Panc1 (cell line): Measurements from ENCODE around the gene GJB4. TPM values are rescaled to one million over a fixed set of nuclear protein-coding genes. Genes with fewer than 3 reads are reported as not detected.
A peak's percentile ranks its signal among the peaks of the same experiment; 100 is the strongest.

ENCODE experiments used
- ATAC-seq: fragments of 200-7000 bp; cut with Tn5 transposase; 2 replicates; pipeline ENCODE4 v1.9.1; 2020; ENCODE audit warnings: mild to moderate bottlenecking, moderate library complexity
- BruUV-seq: library from RNA; stranded (reverse); fragments of 400-500 nt; replicated peaks from 2 replicates; lab custom pipeline; 2021; lab: Mats Ljungman, UMichigan
- CTCF ChIA-PET: fragments of 300-600 bp; sonication (Branson Sonifier 250); formaldehyde crosslinking; loops from one replicate; lab custom pipeline; 2022; ENCODE audit warnings: antibody characterized with exemption; lab: Charles Lee
- POLR2A ChIA-PET: fragments of 300-600 bp; sonication (Branson Sonifier 250); formaldehyde crosslinking; loops from one replicate; lab custom pipeline; 2022; ENCODE audit warnings: antibody characterized with exemption; lab: Charles Lee
- DNase-seq: peaks from one replicate; pipeline ENCODE4 v3.0.0-alpha.2; 2010; ENCODE audit warnings: low read depth, low spot score
- H3K27ac ChIP-seq: 2 replicates; pipeline ENCODE4 v1.5.1; 2011; ENCODE audit warnings: mild to moderate bottlenecking, low read length, inconsistent platforms
- H3K27me3 ChIP-seq: fragments of 200-500 bp; sonication (Bioruptor generic); 2 replicates; pipeline ENCODE4 v1.6.0; 2014; ENCODE audit warnings: low read length, inconsistent platforms; ENCODE audit not compliant: control insufficient read depth, insufficient read depth
- H3K36me3 ChIP-seq: fragments of 200-500 bp; sonication (Bioruptor generic); 2 replicates; pipeline ENCODE4 v1.5.1; 2014; ENCODE audit warnings: inconsistent platforms, mild to moderate bottlenecking, low read length, moderate library complexity; ENCODE audit not compliant: control insufficient read depth, insufficient read depth
- H3K4me1 ChIP-seq: 2 replicates; pipeline ENCODE4 v1.5.1; 2011; ENCODE audit warnings: inconsistent platforms, mild to moderate bottlenecking, low read length, moderate library complexity; ENCODE audit not compliant: control insufficient read depth, insufficient read depth
- H3K4me3 ChIP-seq, 2 experiments: 2 replicates each; pipeline ENCODE4 v1.5.1; 2011 to 2012; ENCODE audit warnings: low read depth in 2 of 2, low read length in 2 of 2, mild to moderate bottlenecking in 2 of 2, inconsistent platforms in 1 of 2, moderate library complexity in 1 of 2
- H3K9me3 ChIP-seq: fragments of 200-500 bp; sonication (Bioruptor generic); 2 replicates; pipeline ENCODE4 v1.5.1; 2014; ENCODE audit warnings: low read depth, mild to moderate bottlenecking, inconsistent platforms, low read length, moderate library complexity; ENCODE audit not compliant: control insufficient read depth, insufficient read depth
- POLR2AphosphoS5 ChIP-seq: IDR thresholded peaks from 2 replicates; pipeline ENCODE4 v1.6.1; 2012; ENCODE audit warnings: mild to moderate bottlenecking, low read depth, low read length, moderate library complexity
- SIN3A ChIP-seq: IDR thresholded peaks from 2 replicates; pipeline ENCODE4 v1.6.1; 2012; ENCODE audit warnings: low read depth, mild to moderate bottlenecking, low read length, moderate library complexity, borderline replicate concordance; ENCODE audit not compliant: insufficient read depth
- TCF7L2 ChIP-seq: IDR thresholded peaks from 2 replicates; pipeline ENCODE4 v1.6.1; 2011; ENCODE audit warnings: mild to moderate bottlenecking, low read depth, low read length, inconsistent platforms
- in situ Hi-C: cut with HindIII; loops from 2 replicates; pipeline ENCODE4 v1.10.0; 2016; ENCODE audit warnings: low sequenced_read_pairs, low pct_unique_long_range_greater_than_20kb
- intact Hi-C: fragments of 100-400 bp; cut with micrococcal nuclease; formaldehyde crosslinking; loops from one replicate; pipeline ENCODE4 v1.10.0; 2022; ENCODE audit not compliant: unreplicated experiment
- total RNA-seq: library from RNA; stranded (reverse); gene quantifications from one replicate; pipeline ENCODE4 v1.2.1, GENCODE V29; 2021; ENCODE audit not compliant: unreplicated experiment
- TF ChIP-seq, protein P1 (sequence below), 2 experiments: IDR thresholded peaks; 2 replicates each; pipeline ENCODE4 v1.6.1; 2011 to 2012; ENCODE audit warnings: low read depth in 2 of 2, control low read depth in 1 of 2, low read length in 1 of 2, mild to moderate bottlenecking in 1 of 2, moderate library complexity in 1 of 2; ENCODE audit not compliant: insufficient read depth in 1 of 2
- TF ChIP-seq, protein P2 (sequence below): fragments of 450-650 bp; IDR thresholded peaks from 2 replicates; pipeline ENCODE4 v1.5.1; 2017; ENCODE audit warnings: mild to moderate bottlenecking

GJB4 gene
- total RNA-seq, 1 experiment from 2014 or later = not detected

DNA sequence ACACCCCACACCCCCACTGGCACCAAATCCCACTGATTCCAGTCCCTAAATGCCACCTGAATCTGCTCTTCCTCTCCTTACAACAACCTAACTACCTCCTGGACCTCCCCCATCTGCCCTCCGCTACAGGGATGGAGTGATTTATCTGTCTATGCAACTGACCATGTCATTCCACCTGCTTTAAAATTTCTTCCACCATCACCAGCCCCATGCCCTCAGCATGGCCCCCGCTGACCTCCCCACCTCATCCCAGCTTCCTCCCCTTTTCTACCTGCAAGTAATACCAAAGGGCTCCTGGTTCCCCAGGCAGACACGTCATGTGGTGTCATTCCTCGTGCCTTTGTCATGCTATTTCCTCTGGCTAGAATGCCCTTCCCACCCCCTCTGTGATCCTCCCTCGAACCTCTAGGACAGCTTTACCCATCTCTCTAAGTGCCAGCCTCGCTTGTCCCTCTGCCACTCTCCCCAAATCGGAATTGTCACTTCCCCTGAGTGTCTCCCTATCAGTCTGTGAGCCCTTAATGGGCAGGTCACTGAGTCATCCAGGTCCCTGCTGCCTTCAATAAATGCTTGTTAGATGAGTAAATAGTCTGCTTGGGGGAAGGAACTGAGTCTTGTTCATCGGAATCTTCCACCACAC lies 3.7 kb downstream of the GJB4 start:
- CTCF ChIA-PET = no interaction called here
- TF ChIP-seq, protein P1, sequence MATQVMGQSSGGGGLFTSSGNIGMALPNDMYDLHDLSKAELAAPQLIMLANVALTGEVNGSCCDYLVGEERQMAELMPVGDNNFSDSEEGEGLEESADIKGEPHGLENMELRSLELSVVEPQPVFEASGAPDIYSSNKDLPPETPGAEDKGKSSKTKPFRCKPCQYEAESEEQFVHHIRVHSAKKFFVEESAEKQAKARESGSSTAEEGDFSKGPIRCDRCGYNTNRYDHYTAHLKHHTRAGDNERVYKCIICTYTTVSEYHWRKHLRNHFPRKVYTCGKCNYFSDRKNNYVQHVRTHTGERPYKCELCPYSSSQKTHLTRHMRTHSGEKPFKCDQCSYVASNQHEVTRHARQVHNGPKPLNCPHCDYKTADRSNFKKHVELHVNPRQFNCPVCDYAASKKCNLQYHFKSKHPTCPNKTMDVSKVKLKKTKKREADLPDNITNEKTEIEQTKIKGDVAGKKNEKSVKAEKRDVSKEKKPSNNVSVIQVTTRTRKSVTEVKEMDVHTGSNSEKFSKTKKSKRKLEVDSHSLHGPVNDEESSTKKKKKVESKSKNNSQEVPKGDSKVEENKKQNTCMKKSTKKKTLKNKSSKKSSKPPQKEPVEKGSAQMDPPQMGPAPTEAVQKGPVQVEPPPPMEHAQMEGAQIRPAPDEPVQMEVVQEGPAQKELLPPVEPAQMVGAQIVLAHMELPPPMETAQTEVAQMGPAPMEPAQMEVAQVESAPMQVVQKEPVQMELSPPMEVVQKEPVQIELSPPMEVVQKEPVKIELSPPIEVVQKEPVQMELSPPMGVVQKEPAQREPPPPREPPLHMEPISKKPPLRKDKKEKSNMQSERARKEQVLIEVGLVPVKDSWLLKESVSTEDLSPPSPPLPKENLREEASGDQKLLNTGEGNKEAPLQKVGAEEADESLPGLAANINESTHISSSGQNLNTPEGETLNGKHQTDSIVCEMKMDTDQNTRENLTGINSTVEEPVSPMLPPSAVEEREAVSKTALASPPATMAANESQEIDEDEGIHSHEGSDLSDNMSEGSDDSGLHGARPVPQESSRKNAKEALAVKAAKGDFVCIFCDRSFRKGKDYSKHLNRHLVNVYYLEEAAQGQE (IDR thresholded peaks at IDR 0.05; ENCODE audit: insufficient read depth in 1 of 2, low read depth in 2 of 2, low read length in 1 of 2) = no peak
- TF ChIP-seq, protein P2, sequence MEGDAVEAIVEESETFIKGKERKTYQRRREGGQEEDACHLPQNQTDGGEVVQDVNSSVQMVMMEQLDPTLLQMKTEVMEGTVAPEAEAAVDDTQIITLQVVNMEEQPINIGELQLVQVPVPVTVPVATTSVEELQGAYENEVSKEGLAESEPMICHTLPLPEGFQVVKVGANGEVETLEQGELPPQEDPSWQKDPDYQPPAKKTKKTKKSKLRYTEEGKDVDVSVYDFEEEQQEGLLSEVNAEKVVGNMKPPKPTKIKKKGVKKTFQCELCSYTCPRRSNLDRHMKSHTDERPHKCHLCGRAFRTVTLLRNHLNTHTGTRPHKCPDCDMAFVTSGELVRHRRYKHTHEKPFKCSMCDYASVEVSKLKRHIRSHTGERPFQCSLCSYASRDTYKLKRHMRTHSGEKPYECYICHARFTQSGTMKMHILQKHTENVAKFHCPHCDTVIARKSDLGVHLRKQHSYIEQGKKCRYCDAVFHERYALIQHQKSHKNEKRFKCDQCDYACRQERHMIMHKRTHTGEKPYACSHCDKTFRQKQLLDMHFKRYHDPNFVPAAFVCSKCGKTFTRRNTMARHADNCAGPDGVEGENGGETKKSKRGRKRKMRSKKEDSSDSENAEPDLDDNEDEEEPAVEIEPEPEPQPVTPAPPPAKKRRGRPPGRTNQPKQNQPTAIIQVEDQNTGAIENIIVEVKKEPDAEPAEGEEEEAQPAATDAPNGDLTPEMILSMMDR = no peak
- TF ChIP-seq POLR2AphosphoS5 (no peak), TCF7L2 (no peak)
- DNase-seq (peak; percentile 82), ATAC-seq (peak; percentile 89)
- Histone ChIP-seq H3K4me3 (no peak overlapping the region), H3K4me1 (no peaks in the 10 kb centered on the region; the same call in 1 of the 2 replicates), H3K27ac (no peak overlapping the region), H3K27me3 (no peaks in the 10 kb centered on the region), H3K9me3 (no peaks in the 10 kb centered on the region), H3K36me3 (no peaks in the 10 kb centered on the region)
- in situ Hi-C loops (no loop called here), intact Hi-C loops (no loop called here)
- POLR2A ChIA-PET = no interaction called here
- BruUV-seq = no TSS peak

DNA sequence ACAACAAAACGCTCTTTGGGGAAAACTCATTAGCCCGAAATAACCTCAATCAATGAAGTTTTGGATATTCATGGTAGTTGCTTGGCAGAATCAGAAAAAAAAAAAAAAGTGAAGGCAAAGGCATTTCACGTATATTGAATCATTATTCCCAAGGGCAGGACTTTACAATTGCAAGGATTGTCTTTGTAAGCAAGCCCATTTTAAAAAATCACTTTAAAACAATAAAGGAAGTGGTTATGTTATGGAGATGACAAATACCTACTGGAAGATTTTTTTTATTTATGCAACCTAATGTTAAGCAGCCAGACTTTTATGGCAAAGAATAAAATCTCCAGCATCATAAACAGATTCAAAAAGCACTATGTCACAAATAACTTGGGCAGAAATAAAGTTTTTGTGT lies 9.3 kb downstream of the GJB4 start:
- in situ Hi-C loops (no loop called here), intact Hi-C loops (no loop called here)
- TF ChIP-seq, protein P2 = no peak
- TF ChIP-seq TCF7L2 (no peak), POLR2AphosphoS5 (no peak), SIN3A (no peak)
- TF ChIP-seq, protein P1 (IDR thresholded peaks at IDR 0.05; ENCODE audit: insufficient read depth in 1 of 2, low read depth in 2 of 2, low read length in 1 of 2) = no peak
- no peak overlapping the region for H3K27ac ChIP-seq
- H3K9me3 ChIP-seq = no peaks in the 10 kb centered on the region
- POLR2A ChIA-PET = no interaction called here
- H3K36me3 ChIP-seq = no peaks in the 10 kb centered on the region
- no TSS peak for BruUV-seq
- CTCF ChIA-PET = no interaction called here
- no peak overlapping the region for H3K4me3 ChIP-seq
- H3K27me3 ChIP-seq = no peaks in the 10 kb centered on the region
- no peaks in the 10 kb centered on the region for H3K4me1 ChIP-seq
- no peak for ATAC-seq
- no peak for DNase-seq
